Stimulated activated CD4-positive, alpha-beta T cell treated with anti-CD3 and anti-CD28 coated beads, TNF-alpha, amount 100 ng/mL, for 24 hours (primary cell): ENCODE measurements around the gene SLX4.

Experiments
- DNase-seq, 3 experiments: peaks; one replicate each; pipeline ENCODE4 v3.0.0-alpha.2; 2020; ENCODE audit warnings: low read depth in 3 of 3

Gene SLX4

GRCh38 chr16:3580251-3580651 lies 31.2 kb downstream of the SLX4 start:
- no peak for DNase-seq

DNA sequence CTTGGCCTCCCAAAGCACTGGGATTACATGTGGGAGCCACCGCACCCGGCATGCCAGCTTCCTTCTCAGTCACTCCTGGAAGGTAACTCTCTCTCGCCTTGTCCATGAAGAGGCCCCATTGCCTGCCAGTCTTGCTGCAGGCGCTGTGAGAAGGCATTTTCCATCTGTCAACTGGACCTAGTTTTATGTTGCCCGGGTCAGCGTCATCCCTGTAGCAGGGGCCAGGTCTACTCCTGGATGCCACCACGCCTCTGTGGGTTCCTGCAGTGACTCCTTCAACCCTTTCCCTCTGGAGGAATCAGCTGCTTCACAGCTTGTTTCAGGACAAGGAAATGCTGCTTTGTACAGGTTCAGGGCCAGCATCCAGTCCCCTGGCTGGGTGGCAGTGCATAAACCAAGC lies 31.6 kb downstream of the SLX4 start:
- no peak for DNase-seq

- peak in 1 of 3 experiments; percentile 64 for DNase-seq
Observed at GRCh38 chr16:3578610-3579551, 32.5 kb downstream of the SLX4 start.

DNA sequence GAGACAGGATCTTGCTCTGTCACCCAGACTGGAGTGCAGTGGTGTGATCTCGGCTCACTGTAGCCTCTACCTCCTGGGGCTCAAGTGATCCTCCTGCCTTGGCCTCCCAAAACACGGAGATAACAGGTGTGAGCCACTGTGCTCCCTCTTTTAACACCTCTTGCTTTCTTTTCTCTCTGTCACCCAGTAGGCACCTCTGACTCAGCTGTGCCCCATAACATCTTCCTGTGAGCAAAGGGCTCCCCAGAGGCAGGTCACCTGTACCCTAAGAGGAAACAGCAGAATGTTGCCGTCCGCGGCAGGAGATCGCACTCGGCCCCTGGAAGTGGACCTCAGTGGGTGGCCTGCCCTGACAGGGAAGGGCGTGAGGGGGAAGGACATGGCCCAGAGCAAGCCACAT lies 33.3 kb downstream of the SLX4 start:
- DNase-seq: peak in 2 of 3 experiments; percentile 23 to 27

GRCh38 chr16:3577302-3577752 lies 34.1 kb downstream of the SLX4 start, which contains the start of gene NLRC3:
Gene NLRC3, minus strand, starts transcription at chr16:3577403. Its CDS starts 12,367 bp downstream, at chr16:3565036.
- peak in 1 of 3 experiments; percentile 28 for DNase-seq

GRCh38 chr16:3576211-3576610 lies 35.2 kb downstream of the SLX4 start:
- DNase-seq: peak in 1 of 3 experiments; percentile 21

DNA sequence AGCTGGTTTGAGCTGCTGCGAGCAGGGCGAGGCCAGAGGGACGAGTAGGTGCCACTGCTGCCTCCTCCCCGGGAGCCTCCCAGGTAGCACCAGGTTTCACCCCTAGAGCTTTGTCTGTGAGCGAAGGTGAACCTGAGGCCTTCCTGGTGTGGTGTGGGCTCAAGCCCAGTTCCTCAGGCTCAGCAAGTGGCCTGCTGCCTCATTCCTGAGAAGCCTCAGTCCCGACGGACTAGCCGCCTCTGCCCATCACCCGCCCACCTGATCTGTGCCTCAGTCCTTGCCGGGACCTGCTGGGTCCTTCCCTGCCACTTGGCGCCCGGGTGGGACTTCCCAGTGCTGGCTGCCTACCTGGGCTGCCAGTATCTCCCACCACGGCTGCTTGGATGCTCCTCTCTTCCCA lies 35.9 kb downstream of the SLX4 start:
- no peak for DNase-seq

DNA sequence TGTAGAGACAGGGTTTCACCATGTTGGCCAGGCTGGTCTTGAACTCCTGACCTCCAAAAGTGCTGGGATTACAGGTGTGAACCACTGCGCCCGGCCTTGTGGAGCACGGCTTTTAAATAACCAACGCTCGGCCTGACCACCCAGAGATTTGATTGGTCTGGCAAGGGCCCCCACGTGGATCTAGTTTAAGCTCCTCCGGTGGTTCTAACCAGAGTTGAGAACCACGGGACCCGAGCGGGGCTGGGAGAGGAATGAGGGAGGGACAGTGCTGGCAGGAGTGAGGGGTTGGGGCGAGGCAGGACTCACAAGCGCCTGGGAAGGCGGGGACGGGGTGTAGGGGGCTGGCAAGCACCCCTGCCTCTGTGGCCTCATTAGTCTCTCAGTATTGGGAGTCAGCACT lies 37.2 kb downstream of the SLX4 start:
- no peak for DNase-seq

DNA sequence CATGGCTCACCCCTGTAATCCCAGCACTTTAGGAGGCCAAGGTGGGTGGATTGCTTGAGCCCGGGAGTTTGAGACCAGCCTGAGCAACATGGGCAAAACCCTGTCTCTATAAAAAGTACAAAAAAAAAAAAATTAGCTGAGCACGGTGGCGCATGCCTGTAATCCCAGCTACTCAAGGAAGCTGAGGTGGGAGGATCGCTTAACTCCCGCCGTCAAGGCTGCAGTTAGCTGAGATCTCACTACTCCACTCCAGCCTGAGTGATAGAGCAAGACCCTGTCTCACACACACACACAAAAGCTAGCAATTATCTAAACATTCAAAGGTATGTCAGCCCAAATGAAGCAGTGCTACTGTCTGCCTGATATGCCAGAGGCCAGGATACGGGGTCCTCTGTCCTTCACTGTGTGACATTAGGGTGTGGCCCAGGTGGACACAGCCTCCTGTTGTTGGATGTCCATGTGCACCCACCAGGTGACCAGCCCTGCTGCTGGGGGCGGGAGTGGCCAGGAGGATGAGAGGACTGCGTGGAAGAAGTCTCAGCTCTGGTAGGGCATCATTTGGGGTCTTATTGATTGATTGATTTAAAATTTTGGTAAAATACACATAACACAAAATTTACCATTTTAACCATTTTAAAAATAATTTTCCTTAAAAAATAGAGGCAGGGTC lies 38.1 kb downstream of the SLX4 start:
- no peak for DNase-seq

GRCh38 chr16:3570420-3571062 lies 40.9 kb downstream of the SLX4 start:
- DNase-seq: no peak

- no peak for DNase-seq
Observed at GRCh38 chr16:3569851-3570250, 41.6 kb downstream of the SLX4 start.

DNA sequence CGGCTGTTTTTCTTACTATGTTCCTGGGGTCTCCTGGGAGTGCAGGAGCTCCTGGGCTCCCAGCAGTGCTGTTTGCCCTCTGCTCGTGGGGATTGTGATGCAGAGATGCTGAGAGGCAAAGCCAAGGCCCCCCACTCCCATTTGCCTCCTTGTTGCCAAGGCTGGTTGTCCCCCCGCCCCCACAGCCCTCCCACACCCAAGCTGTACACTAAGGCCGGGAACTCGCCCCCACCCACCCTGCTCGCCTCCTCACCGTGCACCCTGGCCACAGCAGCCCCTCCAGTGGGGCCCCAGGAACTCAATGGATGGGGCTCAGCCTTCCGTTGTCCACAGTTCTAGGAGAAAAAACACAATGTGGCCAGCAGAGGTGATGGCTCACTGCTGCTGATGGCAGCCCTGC lies 44.4 kb downstream of the SLX4 start:
- no peak for DNase-seq

GRCh38 chr16:3564889-3565141 lies 46.6 kb downstream of the SLX4 start:
- no peak for DNase-seq

GRCh38 chr16:3564130-3564888 lies 47.1 kb downstream of the SLX4 start:
- no peak for DNase-seq

DNA sequence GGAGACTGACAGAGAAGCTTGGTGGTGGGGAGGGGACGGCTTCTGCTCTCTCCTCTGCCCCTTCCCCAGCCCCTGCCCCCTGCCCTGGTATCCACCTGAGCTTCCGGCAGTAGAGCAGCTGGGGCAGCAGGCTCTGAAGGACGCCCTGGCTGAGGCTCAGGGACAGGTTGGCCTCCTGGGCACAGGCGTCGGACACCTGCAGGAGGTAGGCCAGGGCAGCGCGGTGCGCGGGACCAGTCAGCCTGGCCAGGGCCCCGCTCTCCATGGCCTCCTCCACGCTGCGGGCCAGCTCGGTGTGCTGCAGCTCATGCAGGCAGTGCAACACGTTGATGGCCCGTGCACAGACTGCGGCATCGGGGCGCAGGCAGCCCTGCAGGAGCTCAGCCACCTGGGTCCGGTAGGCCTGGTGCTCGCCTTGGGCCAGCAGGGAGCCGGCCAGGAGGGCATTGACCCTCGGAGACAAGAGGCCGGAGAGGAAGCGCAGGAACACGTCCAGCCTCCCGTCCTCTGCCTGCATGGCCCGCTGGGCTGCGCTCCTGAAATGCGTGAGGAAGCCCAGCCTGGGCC lies 48.4 kb downstream of the SLX4 start:
- DNase-seq: no peak

DNA sequence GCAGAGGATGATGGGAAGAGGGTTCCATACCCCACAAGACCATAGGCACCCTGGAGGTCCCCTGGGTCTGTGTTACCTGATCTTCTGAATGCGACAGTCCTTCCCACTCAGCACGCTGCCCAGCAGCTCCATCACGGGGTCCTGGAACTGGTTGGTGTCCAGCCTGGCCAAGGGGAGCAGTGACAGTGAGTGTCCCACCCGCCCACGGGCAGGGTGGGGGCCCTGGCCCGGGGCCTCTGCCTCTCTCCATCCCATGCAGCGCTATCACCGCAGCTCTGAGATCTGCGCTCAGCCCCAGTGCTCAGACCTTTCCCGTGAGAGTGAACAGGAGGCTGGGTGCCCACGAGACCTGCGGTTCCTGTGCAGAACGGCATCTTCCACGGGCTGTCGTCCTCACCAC lies 49.8 kb downstream of the SLX4 start:
- no peak for DNase-seq

DNA sequence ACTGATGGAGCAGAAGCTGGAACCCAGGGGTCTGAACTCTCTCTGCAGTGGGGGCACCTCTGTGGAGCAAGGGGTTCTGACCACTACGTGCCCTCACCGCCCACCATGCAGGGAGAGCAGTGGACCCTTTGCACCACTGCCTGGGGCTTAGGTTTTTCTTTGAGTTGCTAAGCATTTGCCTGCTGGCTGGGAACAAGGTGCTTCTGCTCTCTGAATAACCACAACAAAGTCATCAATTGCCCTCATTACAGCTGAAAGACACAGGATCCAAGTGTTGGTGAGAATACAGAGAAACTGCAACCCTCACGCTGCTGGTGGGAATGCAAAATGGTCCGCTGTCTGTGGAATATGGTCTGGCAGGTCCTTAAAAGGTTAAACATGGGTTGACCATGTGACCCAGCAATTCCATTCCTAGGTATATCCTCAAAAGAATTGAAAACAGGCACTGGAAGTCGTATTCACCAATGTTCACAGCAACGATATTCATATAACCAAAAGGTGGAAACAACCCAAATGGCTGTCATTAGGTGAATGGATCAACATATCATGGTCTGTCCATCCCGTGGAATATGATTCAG lies 57.0 kb downstream of the SLX4 start:
- DNase-seq: no peak

DNA sequence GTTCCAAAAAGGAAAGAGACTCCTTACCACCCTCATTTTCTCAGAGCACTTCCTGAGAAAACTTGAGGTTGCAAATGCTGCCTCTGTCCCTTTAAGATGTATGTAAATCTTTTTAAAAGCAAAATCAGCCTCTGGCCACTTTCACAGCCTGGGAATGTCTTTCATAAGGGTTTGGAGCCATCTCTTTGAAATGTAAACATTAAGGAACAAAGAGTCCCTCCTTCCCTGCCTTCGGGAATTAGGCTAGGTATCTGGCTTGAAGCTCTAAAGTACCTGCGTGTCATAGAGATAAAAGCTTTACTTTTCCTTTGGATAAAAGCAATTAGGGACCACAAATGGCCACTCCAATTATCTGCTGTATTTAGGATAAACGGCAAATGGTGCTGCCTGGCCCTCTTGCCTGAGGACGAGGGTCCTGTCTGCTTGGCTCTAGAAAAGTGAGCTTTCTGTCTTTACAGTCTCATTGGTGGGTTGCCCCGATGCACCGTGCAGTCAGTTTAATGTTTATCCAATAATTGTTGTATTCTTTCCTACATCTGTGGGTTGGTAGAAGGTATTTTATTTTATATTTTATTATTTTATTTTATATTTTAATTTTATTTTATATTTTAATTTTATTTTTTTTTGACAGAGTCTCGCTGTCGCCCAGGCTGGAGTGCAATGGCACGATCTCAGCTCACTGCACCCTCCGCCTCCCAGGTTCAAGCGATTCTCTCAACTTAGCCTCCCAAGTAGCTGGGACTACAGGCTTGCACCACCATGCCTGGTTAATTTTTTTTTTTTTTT lies 58.1 kb downstream of the SLX4 start:
- DNase-seq: no peak

- no peak for DNase-seq
Observed at GRCh38 chr16:3550851-3551847, 60.3 kb downstream of the SLX4 start.
